Stimulated activated CD8-positive, alpha-beta memory T cell treated with anti-CD3 and anti-CD28 coated beads, Interleukin-7, amount 100 ng/mL, for 4 hours (primary cell): ENCODE measurements around the gene PARP12.

Source experiments
- DNase-seq, 2 donors: peaks; one replicate each; pipeline ENCODE4 v3.0.0-alpha.2; 2020; ENCODE audit warnings: low read depth in 2 of 2

The PARP12 gene

GRCh38 chr7:140035400-140036223, 27.1 kb downstream of the PARP12 start:
- no peak for DNase-seq

- no peak for DNase-seq
Measured at GRCh38 chr7:140034421-140034820, 28.3 kb downstream of the PARP12 start.

GRCh38 chr7:140033779-140034363, 28.9 kb downstream of the PARP12 start:
- no peak for DNase-seq

- DNase-seq: no peak
Measured at GRCh38 chr7:140033036-140033435, 29.7 kb downstream of the PARP12 start.

GRCh38 chr7:140031364-140031763, 31.4 kb downstream of the PARP12 start:
- DNase-seq: no peak

- DNase-seq: no peak
Measured at GRCh38 chr7:140029072-140029471, 33.7 kb downstream of the PARP12 start.

GRCh38 chr7:140028311-140028710, 34.4 kb downstream of the PARP12 start:
- no peak for DNase-seq

- no peak for DNase-seq
Measured at GRCh38 chr7:140027858-140028257, 34.9 kb downstream of the PARP12 start.

- no peak for DNase-seq
Measured at GRCh38 chr7:140026935-140027334, 35.8 kb downstream of the PARP12 start.

- DNase-seq: no peak
Measured at GRCh38 chr7:140025814-140026433, 36.8 kb downstream of the PARP12 start.

- no peak for DNase-seq
Measured at GRCh38 chr7:140025241-140025640, 37.5 kb downstream of the PARP12 start.

- DNase-seq: no peak
Measured at GRCh38 chr7:140024585-140024984, 38.2 kb downstream of the PARP12 start.

GRCh38 chr7:140023728-140024127, 39.0 kb downstream of the PARP12 start:
- DNase-seq: no peak

- DNase-seq: no peak
Measured at GRCh38 chr7:140022582-140023211, 40.1 kb downstream of the PARP12 start.

GRCh38 chr7:140021603-140022002, 41.1 kb downstream of the PARP12 start:
- no peak for DNase-seq

GRCh38 chr7:140019606-140020005, 43.1 kb downstream of the PARP12 start:
- DNase-seq: no peak

- no peak for DNase-seq
Measured at GRCh38 chr7:140019172-140019571, 43.6 kb downstream of the PARP12 start.

- DNase-seq: no peak
Measured at GRCh38 chr7:140018125-140019043, 44.4 kb downstream of the PARP12 start.

GRCh38 chr7:140017543-140017942, 45.2 kb downstream of the PARP12 start:
- DNase-seq: no peak

- no peak for DNase-seq
Measured at GRCh38 chr7:140017034-140017433, 45.7 kb downstream of the PARP12 start.

GRCh38 chr7:140016540-140016939, 46.2 kb downstream of the PARP12 start:
- DNase-seq: no peak
